Astrocyte (in vitro differentiated cells and primary cell): ENCODE data around the gene CNTN5. TPM values are rescaled to one million over a fixed set of nuclear protein-coding genes. Genes with fewer than 3 reads are reported as not detected.

Source experiments
- DNase-seq: peaks from one replicate; pipeline ENCODE4 v3.0.0-alpha.2; 2010; ENCODE audit warnings: low read depth
- FAIRE-seq: peaks from 2 replicates; lab custom pipeline; 2011; peaks lifted over from hg19 to GRCh38; lab: Jason Lieb, UNC
- H2AFZ ChIP-seq: 2 replicates; pipeline ENCODE4 v1.6.0; 2012; ENCODE audit warnings: low read depth, low read length, inconsistent platforms
- H3K27ac ChIP-seq: 2 replicates; pipeline ENCODE4 v1.5.1; 2011; ENCODE audit warnings: low read depth, low read length, inconsistent platforms
- H3K27me3 ChIP-seq: 2 replicates; pipeline ENCODE4 v1.6.0; 2011; ENCODE audit warnings: low read length, inconsistent platforms; ENCODE audit not compliant: insufficient read depth
- H3K36me3 ChIP-seq: 2 replicates; pipeline ENCODE4 v1.5.1; 2011; ENCODE audit warnings: low read length, inconsistent platforms; ENCODE audit not compliant: insufficient read depth
- H3K4me1 ChIP-seq: 2 replicates; pipeline ENCODE4 v1.5.1; 2011; ENCODE audit warnings: low read length, inconsistent platforms; ENCODE audit not compliant: insufficient read depth
- H3K4me2 ChIP-seq: 2 replicates; pipeline ENCODE4 v1.6.0; 2012; ENCODE audit warnings: low read length, inconsistent platforms
- H3K4me3 ChIP-seq: 2 replicates; pipeline ENCODE4 v1.5.1; 2011; ENCODE audit warnings: low read depth, mild to moderate bottlenecking, low read length, inconsistent platforms; ENCODE audit not compliant: insufficient read depth
- H3K79me2 ChIP-seq: 2 replicates; pipeline ENCODE4 v1.6.0; 2012; ENCODE audit warnings: mild to moderate bottlenecking, low read length, inconsistent platforms; ENCODE audit not compliant: insufficient read depth
- H3K9ac ChIP-seq: 2 replicates; pipeline ENCODE4 v1.6.0; 2012; ENCODE audit warnings: mild to moderate bottlenecking, low read length, inconsistent platforms
- H3K9me3 ChIP-seq: 2 replicates; pipeline ENCODE4 v1.5.1; 2012; ENCODE audit warnings: low read depth, mild to moderate bottlenecking, low read length, inconsistent platforms; ENCODE audit not compliant: insufficient read depth
- H4K20me1 ChIP-seq: 2 replicates; pipeline ENCODE4 v1.6.0; 2012; ENCODE audit warnings: low read length, inconsistent platforms; ENCODE audit not compliant: insufficient read depth
- H3K27ac Mint-ChIP-seq: one replicate; pipeline ENCODE4 v1.8.0; 2021; ENCODE audit warnings: mild to moderate bottlenecking, mixed read lengths; ENCODE audit not compliant: unreplicated experiment
- H3K27me3 Mint-ChIP-seq: one replicate; pipeline ENCODE4 v1.8.0; 2021; ENCODE audit warnings: low read depth, mixed read lengths; ENCODE audit not compliant: unreplicated experiment
- H3K36me3 Mint-ChIP-seq: one replicate; pipeline ENCODE4 v1.8.0; 2021; ENCODE audit warnings: low read depth, mixed read lengths; ENCODE audit not compliant: unreplicated experiment
- H3K4me1 Mint-ChIP-seq: one replicate; pipeline ENCODE4 v1.8.0; 2021; ENCODE audit warnings: low read depth, mixed read lengths; ENCODE audit not compliant: unreplicated experiment
- H3K4me3 Mint-ChIP-seq: one replicate; pipeline ENCODE4 v1.8.0; 2021; ENCODE audit warnings: mild to moderate bottlenecking, moderate library complexity, mixed read lengths; ENCODE audit not compliant: unreplicated experiment
- H3K9me3 Mint-ChIP-seq: one replicate; pipeline ENCODE4 v1.8.0; 2021; ENCODE audit warnings: mild to moderate bottlenecking, mixed read lengths; ENCODE audit not compliant: unreplicated experiment
- EZH2 ChIP-seq: IDR thresholded peaks from 2 replicates; pipeline ENCODE4 v1.6.1; 2012; ENCODE audit warnings: mild to moderate bottlenecking, low read length, inconsistent platforms; ENCODE audit not compliant: insufficient read depth
- total RNA-seq: library from RNA; stranded (reverse); gene quantifications from 2 replicates; pipeline ENCODE4 v1.2.1, GENCODE V29; 2021
- TF ChIP-seq, protein P1 (sequence below): IDR thresholded peaks from 2 replicates; pipeline ENCODE4 v1.5.1; 2011; ENCODE audit warnings: low read depth, mild to moderate bottlenecking, inconsistent platforms, low read length, moderate library complexity; ENCODE audit not compliant: insufficient read depth

The CNTN5 gene
- total RNA-seq, 1 donor from 2014 or later, result 1.1 TPM

DNA sequence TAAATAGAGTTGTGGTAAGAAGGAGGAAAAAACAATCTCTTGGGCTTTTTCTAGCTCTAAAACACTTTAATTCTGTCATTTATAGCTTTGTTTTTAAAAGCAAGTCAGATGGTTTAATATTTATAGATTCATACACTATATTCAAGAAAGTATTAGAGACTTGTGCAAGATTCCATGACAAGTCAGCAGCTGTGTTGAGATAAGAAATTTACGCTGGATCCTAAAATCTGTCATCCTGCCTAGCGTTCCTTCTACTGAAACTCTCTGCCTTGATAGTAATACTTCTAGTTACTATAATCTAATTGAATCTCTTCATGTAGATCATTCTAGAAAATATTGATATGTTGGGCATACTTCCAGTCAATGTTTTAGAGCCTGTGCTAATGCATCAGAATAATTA, 721.8 kb downstream of the CNTN5 start:
- no peak overlapping the region for H3K9ac ChIP-seq
- H3K36me3 ChIP-seq, result no peaks in the 10 kb centered on the region
- H3K27ac ChIP-seq, result no peak overlapping the region
- H3K27ac Mint-ChIP-seq, result no peak overlapping the region
- H3K4me3 Mint-ChIP-seq, result no peak overlapping the region
- no peak for FAIRE-seq
- H3K9me3 ChIP-seq, result no peaks in the 10 kb centered on the region
- no peaks in the 10 kb centered on the region for H3K36me3 Mint-ChIP-seq
- H3K27me3 Mint-ChIP-seq, result no peaks in the 10 kb centered on the region
- TF ChIP-seq, protein P1, sequence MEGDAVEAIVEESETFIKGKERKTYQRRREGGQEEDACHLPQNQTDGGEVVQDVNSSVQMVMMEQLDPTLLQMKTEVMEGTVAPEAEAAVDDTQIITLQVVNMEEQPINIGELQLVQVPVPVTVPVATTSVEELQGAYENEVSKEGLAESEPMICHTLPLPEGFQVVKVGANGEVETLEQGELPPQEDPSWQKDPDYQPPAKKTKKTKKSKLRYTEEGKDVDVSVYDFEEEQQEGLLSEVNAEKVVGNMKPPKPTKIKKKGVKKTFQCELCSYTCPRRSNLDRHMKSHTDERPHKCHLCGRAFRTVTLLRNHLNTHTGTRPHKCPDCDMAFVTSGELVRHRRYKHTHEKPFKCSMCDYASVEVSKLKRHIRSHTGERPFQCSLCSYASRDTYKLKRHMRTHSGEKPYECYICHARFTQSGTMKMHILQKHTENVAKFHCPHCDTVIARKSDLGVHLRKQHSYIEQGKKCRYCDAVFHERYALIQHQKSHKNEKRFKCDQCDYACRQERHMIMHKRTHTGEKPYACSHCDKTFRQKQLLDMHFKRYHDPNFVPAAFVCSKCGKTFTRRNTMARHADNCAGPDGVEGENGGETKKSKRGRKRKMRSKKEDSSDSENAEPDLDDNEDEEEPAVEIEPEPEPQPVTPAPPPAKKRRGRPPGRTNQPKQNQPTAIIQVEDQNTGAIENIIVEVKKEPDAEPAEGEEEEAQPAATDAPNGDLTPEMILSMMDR, result no peak
- no peak for TF ChIP-seq EZH2
- no peak for DNase-seq
- no peak overlapping the region for H3K4me3 ChIP-seq
- H3K4me1 Mint-ChIP-seq, result peaks cover 4% of the 10 kb centered on the region
- H4K20me1 ChIP-seq, result no peaks in the 10 kb centered on the region
- H3K27me3 ChIP-seq, result no peaks in the 10 kb centered on the region
- no peaks in the 10 kb centered on the region for H3K79me2 ChIP-seq
- H2AFZ ChIP-seq, result no peak overlapping the region
- no peak overlapping the region for H3K4me2 ChIP-seq
- no peaks in the 10 kb centered on the region for H3K9me3 Mint-ChIP-seq
- H3K4me1 ChIP-seq, result no peaks in the 10 kb centered on the region

DNA sequence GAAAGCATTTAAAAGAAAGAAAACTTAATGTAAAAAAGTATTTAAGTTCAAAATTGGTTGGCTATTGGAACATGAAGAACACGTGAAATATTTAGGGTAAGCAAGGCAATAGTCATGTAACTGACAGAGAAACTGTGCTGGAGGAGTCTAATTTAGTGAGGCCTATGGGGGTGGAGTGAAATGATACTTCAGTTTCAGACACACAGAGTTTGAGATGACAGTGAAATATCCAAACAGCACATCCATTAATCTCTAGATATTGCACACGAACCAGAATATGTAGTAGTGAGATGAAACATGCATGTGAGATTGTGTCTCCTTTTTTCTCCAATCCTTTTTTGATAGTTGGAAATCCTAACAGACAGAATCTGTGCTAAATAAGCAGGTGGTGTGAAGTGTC, 739.0 kb downstream of the CNTN5 start:
- Mint-ChIP-seq H3K9me3 (no peaks in the 10 kb centered on the region), H3K36me3 (no peaks in the 10 kb centered on the region), H3K4me1 (no peaks in the 10 kb centered on the region), H3K27me3 (no peaks in the 10 kb centered on the region), H3K4me3 (no peak overlapping the region), H3K27ac (no peak overlapping the region)
- H2AFZ ChIP-seq, result no peak overlapping the region
- no peak overlapping the region for H3K9ac ChIP-seq
- TF ChIP-seq, protein P1, result no peak
- no peak for TF ChIP-seq EZH2
- H3K9me3 ChIP-seq, result no peaks in the 10 kb centered on the region
- H3K4me2 ChIP-seq, result no peak overlapping the region
- DNase-seq (no peak), FAIRE-seq (no peak)
- no peak overlapping the region for H3K27ac ChIP-seq
- no peaks in the 10 kb centered on the region for H3K79me2 ChIP-seq
- H3K4me3 ChIP-seq, result no peak overlapping the region
- H3K27me3 ChIP-seq, result no peaks in the 10 kb centered on the region
- no peaks in the 10 kb centered on the region for H3K4me1 ChIP-seq
- no peaks in the 10 kb centered on the region for H3K36me3 ChIP-seq
- H4K20me1 ChIP-seq, result no peaks in the 10 kb centered on the region

DNA sequence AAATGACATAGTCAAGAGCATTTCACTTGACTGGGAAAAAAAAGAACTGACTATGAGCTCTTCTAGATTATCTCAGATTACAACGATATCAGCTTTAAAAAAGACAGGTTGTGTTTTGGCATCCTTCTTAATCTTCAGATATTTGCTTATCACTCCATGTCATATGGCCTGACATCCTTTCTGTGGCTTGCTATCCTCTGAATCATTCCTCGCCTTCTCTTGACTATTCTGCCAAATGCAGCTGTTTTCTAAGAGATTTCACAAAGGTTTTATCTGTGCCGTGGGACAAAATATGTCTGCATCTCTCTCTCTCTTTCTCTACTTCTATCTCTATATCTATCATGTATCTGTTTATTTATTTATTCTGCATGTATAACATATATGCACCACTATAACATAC, 746.1 kb downstream of the CNTN5 start:
- Histone ChIP-seq H2AFZ (no peak overlapping the region), H3K36me3 (no peaks in the 10 kb centered on the region), H3K9me3 (no peaks in the 10 kb centered on the region), H3K4me1 (no peaks in the 10 kb centered on the region), H3K27me3 (no peaks in the 10 kb centered on the region), H3K4me2 (no peak overlapping the region), H3K4me3 (no peak overlapping the region), H3K9ac (no peak overlapping the region), H4K20me1 (no peaks in the 10 kb centered on the region), H3K27ac (no peak overlapping the region), H3K79me2 (no peaks in the 10 kb centered on the region)
- no peak for FAIRE-seq
- no peaks in the 10 kb centered on the region for H3K36me3 Mint-ChIP-seq
- no peaks in the 10 kb centered on the region for H3K9me3 Mint-ChIP-seq
- no peaks in the 10 kb centered on the region for H3K27me3 Mint-ChIP-seq
- H3K4me3 Mint-ChIP-seq, result no peak overlapping the region
- no peak overlapping the region for H3K27ac Mint-ChIP-seq
- TF ChIP-seq, protein P1, result no peak
- TF ChIP-seq EZH2, result no peak
- no peaks in the 10 kb centered on the region for H3K4me1 Mint-ChIP-seq
- no peak for DNase-seq
